ENCODE measurements around the gene COLGALT1. TPM values are rescaled to one million over a fixed set of nuclear protein-coding genes. Genes with fewer than 3 reads are reported as not detected.
A peak's percentile ranks its signal among the peaks of the same experiment; 100 is the strongest.

COLGALT1 gene
- polyA plus RNA-seq, 1 of the 3 experiments (the other 2 are of a cell fraction), result 83.8 TPM

- no peaks in the 10 kb centered on the region for H3K9me2 ChIP-seq
- peaks cover 13 to 25% of the 10 kb centered on the region in 2 experiments for H3K36me3 ChIP-seq (replicated peaks in 1 of 2; ENCODE audit: control insufficient read depth in 1 of 2, insufficient read depth in 2 of 2, low read length in 1 of 2)
- H3K4me1 ChIP-seq (ENCODE audit: control insufficient read depth in 1 of 2, insufficient read depth in 2 of 2, low read depth in 1 of 2, low read length in 1 of 2), result peaks cover 4 to 9% of the 10 kb centered on the region in 2 experiments; a peak in 3 of 4 replicates
- TF ChIP-seq JUND (IDR thresholded peaks at IDR 0.05) (no peak), MXI1 (IDR thresholded peaks at IDR 0.05; ENCODE audit: low read depth, low read length) (no peak), ZBTB33 (IDR thresholded peaks at IDR 0.05; ENCODE audit: borderline replicate concordance, low read depth) (no peak), RAD21 (IDR thresholded peaks at IDR 0.05; ENCODE audit: low read length) (no peak), RXRA (IDR thresholded peaks at IDR 0.05; ENCODE audit: borderline replicate concordance, low read depth) (no peak), POLR2AphosphoS5 (IDR thresholded peaks at IDR 0.05; ENCODE audit: low read depth, low read length) (no peak)
- peaks cover 55% of the 10 kb centered on the region for H3K79me2 ChIP-seq (ENCODE audit: insufficient read depth)
- no peaks in the 10 kb centered on the region for H3K27me3 ChIP-seq (ENCODE audit: insufficient read depth)
- peaks cover 4% of the 10 kb centered on the region for H3K9me3 ChIP-seq
- ChIA-PET CTCF (interaction anchor here (0.6 to 1.3 kb wide), 3 partner anchors 10 to 1206 kb away, joined by 3 read pairs; no protein-coding TSS in a partner anchor), POLR2A (no interaction called here)
- H3K27ac ChIP-seq (ENCODE audit: low read depth in 2 of 2, low read length in 1 of 2), result peak overlapping the region; percentile 87 to 93; a peak in 3 of 4 replicates
- peak overlapping the region; percentile 99 for H3K9ac ChIP-seq
- H3K4me2 ChIP-seq, result peak overlapping the region; percentile 96
- no peak overlapping the region for H2AFZ ChIP-seq (ENCODE audit: low read depth)
- no peaks in the 10 kb centered on the region for H4K20me1 ChIP-seq (ENCODE audit: insufficient read depth)
- peak overlapping the region; percentile 72 to 74 for H3K4me3 ChIP-seq (ENCODE audit: low read depth in 2 of 2, low read length in 1 of 2)
- peaks cover 16% of the 10 kb centered on the region for H3F3A ChIP-seq (replicated peaks; ENCODE audit: insufficient read depth)
- 70% methylated on average over 9 of the region's 9 CpGs for WGBS (ENCODE audit: low lambda C conversion rate)
- DNase-seq, result no peak
Observed at GRCh38 chr19:17512574-17512939, 42.9 kb upstream of the COLGALT1 start.

- Histone ChIP-seq H3K79me2 (ENCODE audit: insufficient read depth) (peaks cover 33% of the 10 kb centered on the region), H3K9me2 (no peaks in the 10 kb centered on the region), H3K36me3 (replicated peaks in 1 of 2; ENCODE audit: control insufficient read depth in 1 of 2, insufficient read depth in 2 of 2, low read length in 1 of 2) (peaks cover 16 to 38% of the 10 kb centered on the region in 2 experiments), H2AFZ (ENCODE audit: low read depth) (no peak overlapping the region), H3K9me3 (peaks cover 10% of the 10 kb centered on the region), H3K27me3 (ENCODE audit: insufficient read depth) (no peaks in the 10 kb centered on the region), H3K27ac (ENCODE audit: low read depth in 2 of 2, low read length in 1 of 2) (no peak overlapping the region), H3K4me2 (no peak overlapping the region), H3K9ac (no peak overlapping the region), H4K20me1 (ENCODE audit: insufficient read depth) (no peaks in the 10 kb centered on the region), H3K4me1 (ENCODE audit: control insufficient read depth in 1 of 2, insufficient read depth in 2 of 2, low read depth in 1 of 2, low read length in 1 of 2) (peaks cover 0 to 7% of the 10 kb centered on the region in 2 experiments; a peak in 1 of 4 replicates), H3K4me3 (ENCODE audit: low read depth in 2 of 2, low read length in 1 of 2) (no peak overlapping the region), H3F3A (replicated peaks; ENCODE audit: insufficient read depth) (peaks cover 8% of the 10 kb centered on the region)
- ChIA-PET POLR2A (no interaction called here), CTCF (no interaction called here)
- TF ChIP-seq GABPA (IDR thresholded peaks at IDR 0.05; ENCODE audit: low read depth) (no peak), SMC3 (IDR thresholded peaks at IDR 0.05; ENCODE audit: low read depth, low read length) (no peak), GATA2 (CRISPR knock-in tag; IDR thresholded peaks at IDR 0.05) (no peak), EZH2phosphoT487 (IDR thresholded peaks at IDR 0.05; ENCODE audit: borderline replicate concordance, low read depth) (no peak), TAF1 (IDR thresholded peaks at IDR 0.05; ENCODE audit: borderline replicate concordance, low read depth, low read length) (no peak), ELF1 (IDR thresholded peaks at IDR 0.05) (no peak), JUND (IDR thresholded peaks at IDR 0.05) (no peak), POLR2AphosphoS5 (IDR thresholded peaks at IDR 0.05; ENCODE audit: low read depth, low read length) (no peak), SIN3A (IDR thresholded peaks at IDR 0.05; ENCODE audit: borderline replicate concordance, low read depth, low read length) (no peak), FOXM1 (IDR thresholded peaks at IDR 0.05; ENCODE audit: low read depth) (no peak), TCF12 (IDR thresholded peaks at IDR 0.05) (no peak), ZBTB33 (IDR thresholded peaks at IDR 0.05; ENCODE audit: borderline replicate concordance, low read depth) (no peak), FOSL2 (IDR thresholded peaks at IDR 0.05; ENCODE audit: borderline replicate concordance, low read depth) (no peak), MEF2A (IDR thresholded peaks at IDR 0.05; ENCODE audit: borderline replicate concordance, low read depth) (no peak), MXI1 (IDR thresholded peaks at IDR 0.05; ENCODE audit: low read depth, low read length) (no peak)
- TF ChIP-seq, protein P1, sequence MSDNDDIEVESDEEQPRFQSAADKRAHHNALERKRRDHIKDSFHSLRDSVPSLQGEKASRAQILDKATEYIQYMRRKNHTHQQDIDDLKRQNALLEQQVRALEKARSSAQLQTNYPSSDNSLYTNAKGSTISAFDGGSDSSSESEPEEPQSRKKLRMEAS (IDR thresholded peaks at IDR 0.05; ENCODE audit: low read depth), result no peak
- TF ChIP-seq, protein P2, sequence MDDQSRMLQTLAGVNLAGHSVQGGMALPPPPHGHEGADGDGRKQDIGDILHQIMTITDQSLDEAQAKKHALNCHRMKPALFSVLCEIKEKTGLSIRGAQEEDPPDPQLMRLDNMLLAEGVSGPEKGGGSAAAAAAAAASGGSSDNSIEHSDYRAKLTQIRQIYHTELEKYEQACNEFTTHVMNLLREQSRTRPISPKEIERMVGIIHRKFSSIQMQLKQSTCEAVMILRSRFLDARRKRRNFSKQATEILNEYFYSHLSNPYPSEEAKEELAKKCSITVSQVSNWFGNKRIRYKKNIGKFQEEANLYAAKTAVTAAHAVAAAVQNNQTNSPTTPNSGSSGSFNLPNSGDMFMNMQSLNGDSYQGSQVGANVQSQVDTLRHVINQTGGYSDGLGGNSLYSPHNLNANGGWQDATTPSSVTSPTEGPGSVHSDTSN (IDR thresholded peaks at IDR 0.05), result no peak
- TF ChIP-seq, protein P3, sequence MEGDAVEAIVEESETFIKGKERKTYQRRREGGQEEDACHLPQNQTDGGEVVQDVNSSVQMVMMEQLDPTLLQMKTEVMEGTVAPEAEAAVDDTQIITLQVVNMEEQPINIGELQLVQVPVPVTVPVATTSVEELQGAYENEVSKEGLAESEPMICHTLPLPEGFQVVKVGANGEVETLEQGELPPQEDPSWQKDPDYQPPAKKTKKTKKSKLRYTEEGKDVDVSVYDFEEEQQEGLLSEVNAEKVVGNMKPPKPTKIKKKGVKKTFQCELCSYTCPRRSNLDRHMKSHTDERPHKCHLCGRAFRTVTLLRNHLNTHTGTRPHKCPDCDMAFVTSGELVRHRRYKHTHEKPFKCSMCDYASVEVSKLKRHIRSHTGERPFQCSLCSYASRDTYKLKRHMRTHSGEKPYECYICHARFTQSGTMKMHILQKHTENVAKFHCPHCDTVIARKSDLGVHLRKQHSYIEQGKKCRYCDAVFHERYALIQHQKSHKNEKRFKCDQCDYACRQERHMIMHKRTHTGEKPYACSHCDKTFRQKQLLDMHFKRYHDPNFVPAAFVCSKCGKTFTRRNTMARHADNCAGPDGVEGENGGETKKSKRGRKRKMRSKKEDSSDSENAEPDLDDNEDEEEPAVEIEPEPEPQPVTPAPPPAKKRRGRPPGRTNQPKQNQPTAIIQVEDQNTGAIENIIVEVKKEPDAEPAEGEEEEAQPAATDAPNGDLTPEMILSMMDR (IDR thresholded peaks at IDR 0.05), result no peak
- WGBS (ENCODE audit: low lambda C conversion rate), result 79% methylated on average over 6 of the region's 15 CpGs
- DNase-seq, result no peak
Observed at GRCh38 chr19:17515408-17516149, 39.9 kb upstream of the COLGALT1 start.

All from SK-N-SH (cell line).